NOMO-1 treated with DMSO at 0.1 percent for 48 hours (cell line): ENCODE measurements around the gene PPFIA2.
"Not testable (repeated sequence)": the region's sequence is repeated elsewhere in the genome, so short reads cannot be mapped to it uniquely, and the experiment has no call there.

Experiments
- DNase-seq: peaks from one replicate; lab custom pipeline; 2025; ENCODE audit not compliant: unreplicated experiment; lab: John Stamatoyannopoulos, UW

Gene PPFIA2

GRCh38 chr12:81670759-81671158 lies 88.4 kb downstream of the PPFIA2 start:
- no peak for DNase-seq

- peak; percentile 45 for DNase-seq
Observed at GRCh38 chr12:81668475-81668874, 90.7 kb downstream of the PPFIA2 start.

GRCh38 chr12:81659310-81659709 lies 99.8 kb downstream of the PPFIA2 start:
- DNase-seq = not testable (repeated sequence)

- DNase-seq = peak; percentile 27
Observed at GRCh38 chr12:81644503-81644902, 114.6 kb downstream of the PPFIA2 start.

GRCh38 chr12:81639196-81639595 lies 120.0 kb downstream of the PPFIA2 start:
- no peak for DNase-seq

- no peak for DNase-seq
Observed at GRCh38 chr12:81633127-81633526, 126.0 kb downstream of the PPFIA2 start.

- peak; percentile 34 for DNase-seq
Observed at GRCh38 chr12:81627336-81628189, 131.6 kb downstream of the PPFIA2 start.

- DNase-seq = no peak
Observed at GRCh38 chr12:81626406-81626805, 132.7 kb downstream of the PPFIA2 start.

GRCh38 chr12:81617915-81618314 lies 141.2 kb downstream of the PPFIA2 start:
- DNase-seq = no peak

GRCh38 chr12:81615026-81615588 lies 144.0 kb downstream of the PPFIA2 start:
- DNase-seq = no peak

- DNase-seq = peak; percentile 3
Observed at GRCh38 chr12:81610955-81611889, 147.9 kb downstream of the PPFIA2 start.

- no peak for DNase-seq
Observed at GRCh38 chr12:81597928-81598604, 161.1 kb downstream of the PPFIA2 start.

GRCh38 chr12:81596558-81596957 lies 162.6 kb downstream of the PPFIA2 start:
- no peak for DNase-seq

- DNase-seq = no peak
Observed at GRCh38 chr12:81591256-81591655, 167.9 kb downstream of the PPFIA2 start.

- DNase-seq = not testable (repeated sequence)
Observed at GRCh38 chr12:81590703-81591102, 168.4 kb downstream of the PPFIA2 start.

- no peak for DNase-seq
Observed at GRCh38 chr12:81588235-81589008, 170.7 kb downstream of the PPFIA2 start.

- DNase-seq = no peak
Observed at GRCh38 chr12:81585787-81586186, 173.4 kb downstream of the PPFIA2 start.

GRCh38 chr12:81573228-81573627 lies 185.9 kb downstream of the PPFIA2 start:
- DNase-seq = no peak

- DNase-seq = no peak
Observed at GRCh38 chr12:81572411-81572810, 186.7 kb downstream of the PPFIA2 start.

GRCh38 chr12:81570234-81570633 lies 188.9 kb downstream of the PPFIA2 start:
- no peak for DNase-seq
